GM20000 (cell line): Measurements from ENCODE around the gene KIAA2012.
"Not testable (repeated sequence)": the region's sequence is repeated elsewhere in the genome, so short reads cannot be mapped to it uniquely, and the experiment has no call there.

Experiments
- DNase-seq: peaks from one replicate; pipeline ENCODE4 v3.0.0; 2012; ENCODE audit warnings: low spot score
- TF ChIP-seq, protein P1 (sequence below): IDR thresholded peaks from 2 replicates; pipeline ENCODE4 v1.5.1; 2012; ENCODE audit warnings: mild to moderate bottlenecking, control low read depth; ENCODE audit errors: extremely low read depth, missing control alignments

Gene KIAA2012

DNA sequence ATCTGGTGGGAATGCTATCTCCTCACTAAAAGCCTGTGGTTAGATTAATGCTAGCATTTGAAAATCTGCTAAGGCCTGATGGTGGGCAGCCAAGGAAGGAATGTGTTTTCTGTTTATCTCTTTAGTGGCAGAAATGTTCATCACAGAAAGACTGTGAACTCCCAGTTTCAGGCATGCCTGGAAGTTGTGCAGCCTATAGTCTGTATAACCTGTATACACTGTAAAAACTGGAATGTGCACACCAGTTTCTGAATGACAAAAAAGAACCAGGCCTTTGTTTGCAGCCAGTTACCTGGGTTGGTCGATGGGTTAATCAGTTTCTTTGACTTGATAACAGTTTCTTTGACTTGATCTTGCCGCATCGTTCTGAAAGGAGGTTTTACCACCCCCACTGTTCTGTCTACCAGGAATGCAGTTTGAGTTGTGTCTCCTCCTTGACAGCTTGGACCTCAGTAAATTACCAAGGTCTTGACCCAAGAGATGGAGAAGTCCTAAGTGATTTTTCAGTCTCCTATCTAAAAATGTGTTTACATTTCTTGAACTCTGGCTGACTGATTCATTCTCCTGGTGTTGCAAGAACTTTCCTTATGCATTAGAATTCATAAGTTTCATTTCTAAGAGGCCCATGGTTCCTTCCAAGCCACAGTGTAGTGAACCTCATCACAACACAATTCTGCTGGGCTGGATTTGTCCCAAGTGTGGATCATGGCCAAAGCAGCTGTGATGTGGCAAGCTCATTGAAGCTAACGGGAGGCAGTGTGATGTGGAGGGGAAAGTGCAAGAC, 62.2 kb downstream of the KIAA2012 start:
- TF ChIP-seq, protein P1, sequence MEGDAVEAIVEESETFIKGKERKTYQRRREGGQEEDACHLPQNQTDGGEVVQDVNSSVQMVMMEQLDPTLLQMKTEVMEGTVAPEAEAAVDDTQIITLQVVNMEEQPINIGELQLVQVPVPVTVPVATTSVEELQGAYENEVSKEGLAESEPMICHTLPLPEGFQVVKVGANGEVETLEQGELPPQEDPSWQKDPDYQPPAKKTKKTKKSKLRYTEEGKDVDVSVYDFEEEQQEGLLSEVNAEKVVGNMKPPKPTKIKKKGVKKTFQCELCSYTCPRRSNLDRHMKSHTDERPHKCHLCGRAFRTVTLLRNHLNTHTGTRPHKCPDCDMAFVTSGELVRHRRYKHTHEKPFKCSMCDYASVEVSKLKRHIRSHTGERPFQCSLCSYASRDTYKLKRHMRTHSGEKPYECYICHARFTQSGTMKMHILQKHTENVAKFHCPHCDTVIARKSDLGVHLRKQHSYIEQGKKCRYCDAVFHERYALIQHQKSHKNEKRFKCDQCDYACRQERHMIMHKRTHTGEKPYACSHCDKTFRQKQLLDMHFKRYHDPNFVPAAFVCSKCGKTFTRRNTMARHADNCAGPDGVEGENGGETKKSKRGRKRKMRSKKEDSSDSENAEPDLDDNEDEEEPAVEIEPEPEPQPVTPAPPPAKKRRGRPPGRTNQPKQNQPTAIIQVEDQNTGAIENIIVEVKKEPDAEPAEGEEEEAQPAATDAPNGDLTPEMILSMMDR = no peak
- no peak for DNase-seq

DNA sequence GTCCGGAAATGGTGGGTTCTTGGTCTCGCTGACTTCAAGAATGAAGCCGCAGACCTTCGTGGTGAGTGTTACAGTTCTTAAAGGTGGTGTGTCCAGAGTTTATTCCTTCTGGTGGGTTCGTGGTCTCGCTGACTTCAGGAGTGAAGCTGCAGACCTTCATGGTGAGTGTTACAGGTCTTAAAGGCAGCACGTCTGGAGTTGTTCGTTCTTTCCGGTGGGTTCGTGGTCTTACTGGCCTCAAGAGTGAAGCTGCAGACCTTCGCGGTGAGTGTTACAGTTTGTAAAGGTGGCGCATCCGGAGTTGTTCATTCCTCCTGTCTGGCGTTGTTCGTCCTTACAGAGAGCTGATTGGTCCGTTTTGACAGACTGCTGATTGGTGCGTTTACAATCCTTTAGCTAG, 63.0 kb downstream of the KIAA2012 start:
- DNase-seq = not testable (repeated sequence)

DNA sequence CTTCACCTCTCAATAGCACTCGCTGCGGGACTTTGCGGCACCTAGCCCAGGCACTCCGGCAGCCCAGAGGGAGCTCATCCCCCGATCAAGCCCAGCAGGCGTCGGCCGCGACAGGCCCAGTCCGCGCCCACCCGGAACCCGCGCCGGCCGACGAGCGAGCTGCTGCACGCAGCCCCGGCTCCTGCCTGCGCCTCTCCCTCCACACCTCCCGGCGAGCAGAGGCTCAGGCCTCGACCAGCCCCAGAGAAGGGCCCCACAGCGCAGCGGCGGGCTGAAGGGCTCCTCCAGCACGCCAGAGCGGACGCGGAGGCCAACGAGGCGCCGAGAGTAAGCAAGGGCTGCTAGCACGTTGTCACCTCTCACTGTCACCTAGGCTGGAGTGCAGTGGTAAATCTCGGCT, 63.5 kb downstream of the KIAA2012 start:
- no peak for DNase-seq
- TF ChIP-seq, protein P1 = no peak

DNA sequence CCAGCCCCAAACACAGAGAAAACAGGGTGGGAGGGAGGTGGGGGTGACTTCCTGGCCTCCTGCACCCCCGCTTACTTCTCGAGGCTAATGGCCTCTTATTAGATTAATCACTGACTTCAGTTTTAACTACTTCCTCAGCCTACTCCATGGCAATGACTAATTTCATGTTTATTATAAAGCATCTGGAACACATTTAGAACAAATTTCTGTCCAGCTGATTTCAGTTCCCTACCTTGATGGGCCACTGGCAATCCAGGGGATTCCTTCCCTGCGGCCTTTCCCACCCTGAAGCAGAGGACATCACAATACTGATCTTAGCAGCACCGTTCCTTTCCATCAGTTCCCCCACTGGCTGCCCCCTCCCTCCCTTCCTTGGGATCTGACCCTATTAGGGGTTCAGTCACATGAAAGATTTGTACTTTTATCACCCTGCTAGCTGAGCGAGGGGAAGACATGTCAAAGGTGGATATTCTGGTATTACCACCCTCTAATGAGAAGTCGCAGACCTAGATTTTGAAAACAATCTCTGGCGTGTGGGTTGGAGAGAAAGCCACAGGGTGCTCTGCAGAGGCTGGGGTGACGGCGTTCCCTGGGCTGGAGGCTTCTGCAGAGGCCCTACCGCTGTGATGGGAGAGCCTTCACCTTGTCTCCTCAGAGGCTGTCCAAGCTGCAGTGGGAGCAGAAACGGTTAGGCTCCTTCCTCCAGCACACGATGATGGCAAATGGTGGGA, 67.6 kb downstream of the KIAA2012 start:
- TF ChIP-seq, protein P1 = no peak
- DNase-seq = no peak

DNA sequence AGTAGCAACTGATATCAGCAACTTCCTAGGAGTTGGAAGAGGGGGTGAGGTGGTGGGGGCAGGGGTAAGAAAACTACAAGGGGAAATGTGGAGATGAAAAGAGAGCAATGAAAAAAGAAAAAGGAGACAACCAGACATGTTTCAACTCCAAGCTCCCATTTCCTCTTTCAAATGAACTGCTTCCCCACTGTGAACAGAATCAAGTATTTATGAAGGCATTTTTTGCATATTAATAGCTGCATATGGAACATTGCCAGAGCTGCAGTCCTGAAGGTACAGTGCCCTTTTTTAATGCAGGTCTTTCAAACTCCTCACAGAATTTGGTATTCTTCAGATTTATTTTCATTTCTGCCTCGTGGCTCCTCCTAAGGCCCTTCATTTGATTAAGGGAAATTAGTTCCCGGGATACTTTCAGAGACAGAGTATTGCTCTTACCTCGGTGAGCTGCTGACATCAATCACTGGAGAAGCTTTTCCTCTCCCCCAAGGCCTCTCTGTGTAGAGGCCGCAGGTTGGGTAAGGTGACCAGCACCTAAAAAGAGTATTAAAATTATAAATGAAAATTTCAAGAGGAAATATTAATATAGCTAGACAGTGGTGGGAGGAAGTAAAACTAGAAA, 68.4 kb downstream of the KIAA2012 start:
- TF ChIP-seq, protein P1 = no peak
- DNase-seq = no peak

DNA sequence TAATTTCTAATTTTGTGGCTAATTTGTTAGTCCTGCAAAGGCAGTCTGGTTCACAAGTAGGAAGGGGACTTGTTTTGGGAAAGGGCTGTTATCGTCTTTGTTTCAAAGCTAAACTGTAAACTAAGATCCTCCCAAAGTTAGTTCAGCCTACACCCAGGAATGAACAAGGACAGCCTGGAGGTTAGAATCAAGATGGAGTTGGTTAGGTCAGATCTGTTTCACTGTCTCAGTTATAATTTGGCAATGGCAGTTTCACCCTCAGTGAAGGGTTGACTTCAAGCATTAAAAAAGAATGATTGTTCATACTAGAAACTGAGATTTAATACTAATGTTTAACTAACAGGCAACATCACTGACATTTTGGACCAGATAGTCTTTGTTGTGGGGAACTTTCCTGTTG, 69.5 kb downstream of the KIAA2012 start:
- no peak for DNase-seq
- TF ChIP-seq, protein P1 = no peak

DNA sequence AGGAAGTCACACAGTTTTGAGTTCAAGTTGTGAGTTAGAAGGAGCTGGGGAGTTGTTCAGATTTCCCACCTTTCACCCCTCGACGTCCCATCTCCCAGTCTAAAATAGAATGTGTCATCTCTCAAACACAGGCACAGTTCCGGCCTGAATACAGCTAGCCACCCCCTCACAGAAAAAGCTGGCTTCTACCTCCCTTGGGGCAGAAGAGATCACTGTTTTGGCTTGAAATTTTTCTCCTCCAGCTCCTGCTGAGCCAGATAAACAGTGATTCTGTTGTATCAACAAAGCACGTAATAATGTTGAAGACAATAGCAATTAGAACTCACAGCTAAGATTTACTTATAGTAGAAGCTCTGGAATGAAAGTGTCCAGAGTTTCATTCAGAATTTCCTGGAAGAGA, 74.7 kb downstream of the KIAA2012 start:
- DNase-seq = no peak
- TF ChIP-seq, protein P1 = no peak
